Vagina (tissue), 2 donors: ENCODE data around the gene PLXNA1. TPM values are rescaled to one million over a fixed set of nuclear protein-coding genes. Genes with fewer than 3 reads are reported as not detected.
A peak's percentile ranks its signal among the peaks of the same experiment; 100 is the strongest.

ENCODE experiments used
- DNase-seq, 2 donors: peaks; one replicate each; pipeline ENCODE4 v3.0.0-alpha.2; 2017; ENCODE audit errors: extremely low spot score in 2 of 2
- H3K27ac ChIP-seq: fragments of 200-600 bp; sonication (generic); one replicate; pipeline ENCODE4 v1.5.1; 2019
- H3K27me3 ChIP-seq: fragments of 200-600 bp; sonication (generic); one replicate; pipeline ENCODE4 v1.5.1; 2019
- H3K36me3 ChIP-seq, 2 donors: fragments of 200-600 bp; sonication (generic); one replicate each; pipeline ENCODE4 v1.5.1; 2017 to 2019
- H3K4me1 ChIP-seq: fragments of 200-600 bp; sonication (generic); one replicate; pipeline ENCODE4 v1.5.1; 2019
- H3K4me3 ChIP-seq, 2 donors: fragments of 200-600 bp; sonication (generic); 1 replicate in 1 of 2; 2 replicates in 1 of 2; pipeline ENCODE4 v1.5.1; 2016 to 2019
- H3K9me3 ChIP-seq: fragments of 200-600 bp; sonication (generic); one replicate; pipeline ENCODE4 v1.5.1; 2019
- POLR2A ChIP-seq, 2 donors: fragments of 450-650 bp; IDR thresholded peaks; one replicate each; pipeline ENCODE4 v1.6.1; 2017; ENCODE audit warnings: antibody characterized with exemption in 2 of 2, mild to moderate bottlenecking in 2 of 2, moderate library complexity in 2 of 2
- POLR2AphosphoS5 ChIP-seq, 2 donors: sonication (generic); formaldehyde crosslinking; IDR thresholded peaks; one replicate each; pipeline ENCODE4 v1.9.0; 2017; ENCODE audit warnings: antibody characterized with exemption in 2 of 2, mild to moderate bottlenecking in 2 of 2, low read depth in 1 of 2; ENCODE audit not compliant: insufficient read depth in 1 of 2
- intact Hi-C: fragments of 100-400 bp; cut with DNase I; formaldehyde crosslinking; loops from one replicate; pipeline ENCODE4 v1.15.1; 2023
- total RNA-seq: library from RNA; depleted of rRNA; stranded (reverse); fragments of >200 nt; gene quantifications from one replicate; pipeline ENCODE4 v1.2.3, GENCODE V29; 2016
- TF ChIP-seq, protein P1 (sequence below), 3 experiments: fragments of 450-650 bp in 2 of 3; fragments of 200-600 bp in 1 of 3; sonication (generic) in 1 of 3; IDR thresholded peaks; one replicate each; pipeline ENCODE4 v1.5.1; 2017 to 2019; ENCODE audit warnings: antibody characterized with exemption in 3 of 3, mild to moderate bottlenecking in 2 of 3, moderate library complexity in 2 of 3

PLXNA1 gene
- total RNA-seq, 1 donor from 2014 or later, result 31.4 TPM

DNA sequence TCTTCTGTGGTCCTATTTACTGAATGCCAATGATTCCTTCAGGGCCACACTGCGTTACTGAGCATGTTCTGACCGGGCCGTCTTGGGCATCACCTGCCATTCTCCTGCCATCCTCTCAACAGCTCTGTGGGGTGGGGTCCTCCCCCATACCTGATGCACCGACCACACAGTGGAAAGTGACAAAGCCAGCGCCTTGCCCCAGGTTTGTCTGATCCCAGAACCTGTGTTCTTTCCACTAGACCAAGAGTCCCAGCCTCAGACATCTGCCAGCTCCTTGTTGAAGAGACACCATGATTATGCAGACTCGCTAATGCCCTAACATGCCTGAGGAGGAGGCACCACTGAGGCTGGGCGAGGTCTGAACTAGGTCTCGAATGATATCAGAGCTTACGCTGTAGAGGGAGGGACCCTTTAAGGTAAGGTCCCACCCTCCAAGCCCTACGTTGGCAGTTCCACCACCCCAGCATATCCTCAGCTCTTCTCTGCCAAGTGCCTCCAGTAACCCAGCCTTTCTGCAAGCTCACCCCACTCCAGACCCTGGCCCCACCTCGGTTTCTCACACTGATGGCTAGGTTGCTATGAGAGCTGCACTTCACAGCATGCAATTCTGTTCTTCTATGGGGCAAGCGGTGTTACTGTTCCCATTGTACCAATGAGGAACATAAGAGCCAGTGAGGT is 29.8 kb upstream of the PLXNA1 start:
- Histone ChIP-seq H3K9me3 (no peaks in the 10 kb centered on the region), H3K27ac (no peak overlapping the region), H3K36me3 (no peaks in the 10 kb centered on the region), H3K4me1 (peaks cover 18% of the 10 kb centered on the region), H3K27me3 (no peaks in the 10 kb centered on the region), H3K4me3 (no peak overlapping the region)
- no peak for TF ChIP-seq POLR2AphosphoS5 (IDR thresholded peaks at IDR 0.05; ENCODE audit: insufficient read depth in 1 of 2, low read depth in 1 of 2)
- TF ChIP-seq, protein P1, sequence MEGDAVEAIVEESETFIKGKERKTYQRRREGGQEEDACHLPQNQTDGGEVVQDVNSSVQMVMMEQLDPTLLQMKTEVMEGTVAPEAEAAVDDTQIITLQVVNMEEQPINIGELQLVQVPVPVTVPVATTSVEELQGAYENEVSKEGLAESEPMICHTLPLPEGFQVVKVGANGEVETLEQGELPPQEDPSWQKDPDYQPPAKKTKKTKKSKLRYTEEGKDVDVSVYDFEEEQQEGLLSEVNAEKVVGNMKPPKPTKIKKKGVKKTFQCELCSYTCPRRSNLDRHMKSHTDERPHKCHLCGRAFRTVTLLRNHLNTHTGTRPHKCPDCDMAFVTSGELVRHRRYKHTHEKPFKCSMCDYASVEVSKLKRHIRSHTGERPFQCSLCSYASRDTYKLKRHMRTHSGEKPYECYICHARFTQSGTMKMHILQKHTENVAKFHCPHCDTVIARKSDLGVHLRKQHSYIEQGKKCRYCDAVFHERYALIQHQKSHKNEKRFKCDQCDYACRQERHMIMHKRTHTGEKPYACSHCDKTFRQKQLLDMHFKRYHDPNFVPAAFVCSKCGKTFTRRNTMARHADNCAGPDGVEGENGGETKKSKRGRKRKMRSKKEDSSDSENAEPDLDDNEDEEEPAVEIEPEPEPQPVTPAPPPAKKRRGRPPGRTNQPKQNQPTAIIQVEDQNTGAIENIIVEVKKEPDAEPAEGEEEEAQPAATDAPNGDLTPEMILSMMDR (IDR thresholded peaks at IDR 0.05), result no peak
- no peak for TF ChIP-seq POLR2A (IDR thresholded peaks at IDR 0.05)
- DNase-seq, result no peak
- intact Hi-C loops, result no loop called here

DNA sequence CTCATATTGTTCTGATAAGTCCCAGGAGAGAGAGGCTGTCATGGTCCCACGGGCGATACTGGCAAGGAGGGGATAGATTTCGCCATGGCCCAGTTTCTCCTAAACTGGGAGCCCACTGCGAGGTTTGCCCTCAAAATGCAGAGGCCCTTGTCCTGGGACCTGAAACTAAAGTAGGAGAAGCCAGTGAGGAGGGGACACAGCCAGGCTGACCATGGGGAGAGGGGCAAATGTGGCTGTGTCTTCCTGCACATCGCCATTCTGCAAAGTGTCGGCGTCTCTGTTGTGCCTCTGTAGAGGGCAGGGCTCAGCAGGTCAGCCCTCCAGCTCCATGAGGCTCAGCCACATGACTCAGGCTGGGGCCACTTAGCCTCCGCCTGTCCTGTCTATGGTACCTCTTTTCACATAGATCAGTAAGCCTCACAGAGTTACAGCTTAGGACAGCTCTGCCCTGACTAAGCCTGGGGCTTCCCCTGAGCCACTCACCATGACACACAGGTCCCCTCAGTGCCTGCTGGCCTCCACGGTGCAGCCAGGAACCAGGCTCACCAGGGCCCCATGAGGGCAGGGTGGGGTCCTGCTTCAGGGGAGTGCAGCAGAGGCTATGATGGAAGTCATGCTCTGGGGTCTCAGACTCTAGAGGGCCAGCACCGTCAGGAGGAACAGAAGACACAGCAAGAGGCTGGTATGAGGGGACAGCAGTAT is 28.6 kb upstream of the PLXNA1 start:
- H3K36me3 ChIP-seq, result no peaks in the 10 kb centered on the region
- H3K27me3 ChIP-seq, result no peaks in the 10 kb centered on the region
- no peak overlapping the region for H3K4me3 ChIP-seq
- H3K4me1 ChIP-seq, result peaks cover 18% of the 10 kb centered on the region
- no peak overlapping the region for H3K27ac ChIP-seq
- no peak for TF ChIP-seq POLR2AphosphoS5 (IDR thresholded peaks at IDR 0.05; ENCODE audit: insufficient read depth in 1 of 2, low read depth in 1 of 2)
- TF ChIP-seq, protein P1 (IDR thresholded peaks at IDR 0.05), result no peak
- TF ChIP-seq POLR2A (IDR thresholded peaks at IDR 0.05), result no peak
- H3K9me3 ChIP-seq, result no peaks in the 10 kb centered on the region
- no peak for DNase-seq
- intact Hi-C loops, result no loop called here

DNA sequence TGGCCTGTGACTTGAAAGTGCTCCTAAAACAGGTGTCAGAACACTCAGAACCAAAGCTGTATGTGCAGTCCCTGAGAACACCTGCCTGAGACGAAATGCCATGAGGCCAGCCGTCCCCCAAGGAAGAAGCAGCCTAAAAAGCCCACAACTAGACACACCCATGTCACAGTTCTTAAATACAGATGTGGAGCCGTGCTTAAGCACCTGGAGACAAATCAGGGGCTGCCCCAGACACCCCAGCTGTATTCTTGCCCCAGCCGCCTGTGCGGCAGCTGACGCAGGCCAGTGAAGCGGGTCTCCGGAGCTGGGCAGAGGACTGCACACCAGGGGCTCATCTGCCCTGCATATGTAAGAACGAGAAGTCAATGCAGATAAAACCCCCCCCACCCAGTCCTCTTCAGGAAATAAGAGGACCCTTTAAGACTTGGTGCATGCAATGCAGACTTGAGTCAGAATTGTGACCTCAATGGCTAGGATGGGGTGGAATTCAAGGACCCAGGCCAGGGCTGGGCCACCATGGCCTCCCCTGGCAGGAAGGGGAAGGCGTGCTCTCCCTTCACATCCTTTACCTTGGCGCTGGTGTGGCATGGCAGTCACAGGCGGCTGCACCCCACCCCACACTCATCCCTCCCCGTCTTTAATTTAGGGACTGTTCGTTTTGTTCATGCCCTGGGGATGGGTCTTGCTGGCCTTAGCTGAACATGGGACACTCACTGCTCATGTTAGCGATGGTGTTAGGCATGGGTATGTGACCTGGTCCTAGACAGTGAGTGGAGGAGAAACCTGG is 27.7 kb upstream of the PLXNA1 start:
- no peak overlapping the region for H3K4me3 ChIP-seq
- intact Hi-C loops, result no loop called here
- no peaks in the 10 kb centered on the region for H3K36me3 ChIP-seq
- H3K9me3 ChIP-seq, result no peaks in the 10 kb centered on the region
- no peak for DNase-seq
- peaks cover 25% of the 10 kb centered on the region for H3K4me1 ChIP-seq
- TF ChIP-seq POLR2A (IDR thresholded peaks at IDR 0.05), result no peak
- no peak overlapping the region for H3K27ac ChIP-seq
- H3K27me3 ChIP-seq, result no peaks in the 10 kb centered on the region

DNA sequence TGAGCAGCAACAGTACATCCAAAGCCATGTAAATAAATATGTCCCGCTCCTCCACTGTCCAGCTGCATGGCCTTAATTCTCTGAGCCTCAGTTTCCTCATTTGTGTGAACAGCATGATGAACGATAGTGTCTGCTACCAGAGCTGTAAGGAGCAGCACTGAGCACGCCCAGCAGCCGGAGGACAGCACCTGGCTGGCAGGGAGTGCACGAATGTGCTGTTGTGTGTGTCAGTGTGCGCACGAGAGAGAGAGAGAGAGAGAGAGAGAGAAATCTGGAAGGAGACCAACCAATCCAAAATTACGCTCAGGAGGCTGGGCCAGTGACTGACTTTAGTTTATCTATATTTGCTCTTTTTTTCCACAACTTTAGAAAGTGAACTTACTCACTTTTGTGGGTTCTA is 26.6 kb upstream of the PLXNA1 start:
- intact Hi-C loops, result no loop called here
- no peak for DNase-seq
- Histone ChIP-seq H3K9me3 (no peaks in the 10 kb centered on the region), H3K36me3 (no peaks in the 10 kb centered on the region), H3K27ac (no peak overlapping the region), H3K4me3 (no peak overlapping the region), H3K27me3 (no peaks in the 10 kb centered on the region), H3K4me1 (peaks cover 37% of the 10 kb centered on the region)
- TF ChIP-seq, protein P1 (IDR thresholded peaks at IDR 0.05), result no peak
- TF ChIP-seq POLR2A (IDR thresholded peaks at IDR 0.05), result no peak
- TF ChIP-seq POLR2AphosphoS5 (IDR thresholded peaks at IDR 0.05; ENCODE audit: insufficient read depth in 1 of 2, low read depth in 1 of 2), result no peak

DNA sequence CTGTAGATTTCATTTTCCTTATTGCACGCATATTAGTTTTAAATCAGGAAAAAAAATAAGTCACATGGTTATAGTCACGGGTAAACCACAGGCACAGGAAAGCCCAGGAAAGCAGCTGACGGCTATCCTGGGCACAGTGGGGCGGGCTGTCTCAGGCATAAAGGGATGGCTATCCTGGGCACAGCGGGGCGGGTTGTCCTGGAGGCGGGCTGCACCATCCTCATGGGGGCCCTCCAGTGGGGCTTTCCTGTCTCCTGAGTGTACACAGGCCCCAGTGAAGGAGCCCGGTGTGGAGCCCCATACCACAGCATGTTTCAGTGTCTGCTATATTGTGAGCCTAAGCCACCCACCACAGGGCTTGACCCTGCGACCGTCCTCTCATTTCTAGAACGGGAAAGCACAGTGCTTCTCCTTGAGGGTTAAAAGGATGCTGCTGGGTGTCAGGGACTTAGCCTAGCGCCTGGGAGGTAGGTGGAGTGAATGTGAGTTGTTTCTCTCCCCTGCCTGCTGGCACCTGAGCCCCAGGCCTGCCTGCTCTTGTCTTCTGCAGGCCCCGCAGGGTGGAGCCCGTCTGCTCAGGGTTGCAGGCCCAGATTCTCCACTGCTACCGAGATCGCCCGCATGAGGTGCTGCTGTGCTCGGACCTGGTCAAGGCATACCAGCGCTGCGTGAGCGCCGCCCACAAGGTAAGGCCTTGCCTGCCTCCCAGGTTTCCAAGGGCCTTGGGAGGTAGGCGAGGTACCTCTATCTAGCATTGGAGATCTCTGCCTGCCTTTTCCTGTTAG is 25.9 kb upstream of the PLXNA1 start:
- TF ChIP-seq, protein P1 (IDR thresholded peaks at IDR 0.05), result no peak
- TF ChIP-seq POLR2AphosphoS5 (IDR thresholded peaks at IDR 0.05; ENCODE audit: insufficient read depth in 1 of 2, low read depth in 1 of 2), result peak in 1 of 2 donors; percentile 12
- TF ChIP-seq POLR2A (IDR thresholded peaks at IDR 0.05), result no peak
- no peaks in the 10 kb centered on the region for H3K36me3 ChIP-seq
- H3K9me3 ChIP-seq, result no peaks in the 10 kb centered on the region
- no peak for DNase-seq
- peaks cover 44% of the 10 kb centered on the region for H3K4me1 ChIP-seq
- H3K27ac ChIP-seq, result no peak overlapping the region
- intact Hi-C loops, result no loop called here
- H3K27me3 ChIP-seq, result no peaks in the 10 kb centered on the region
- no peak overlapping the region for H3K4me3 ChIP-seq
